H1 (cell line): ENCODE results near the gene FREM2. TPM values are rescaled to one million over a fixed set of nuclear protein-coding genes. Genes with fewer than 3 reads are reported as not detected.

Source experiments
- ASH2L ChIP-seq: fragments of 200-600, 300-600 bp; sonication (generic); IDR thresholded peaks from one replicate; pipeline ENCODE4 v1.7.1; 2017; ENCODE audit warnings: low read length
- BACH1 ChIP-seq: IDR thresholded peaks from 2 replicates; pipeline ENCODE4 v1.6.1; 2012; ENCODE audit warnings: low read length, improper control_type of control experiment
- CHD7 ChIP-seq: fragments of 300-600 bp; sonication (generic); IDR thresholded peaks from 2 replicates; pipeline ENCODE4 v1.7.1; 2012; ENCODE audit warnings: low read length, moderate library complexity, mild to moderate bottlenecking, inconsistent platforms; ENCODE audit not compliant: insufficient replicate concordance
- CREB1 ChIP-seq: IDR thresholded peaks from 2 replicates; pipeline ENCODE4 v1.6.1; 2012; ENCODE audit warnings: inconsistent platforms
- GABPA ChIP-seq: IDR thresholded peaks from 2 replicates; pipeline ENCODE4 v1.6.1; 2011; ENCODE audit warnings: mild to moderate bottlenecking, low read length, moderate library complexity, borderline replicate concordance; ENCODE audit not compliant: insufficient read depth
- GTF2F1 ChIP-seq: IDR thresholded peaks from 2 replicates; pipeline ENCODE4 v1.6.1; 2012; ENCODE audit warnings: low read depth, low read length, improper control_type of control experiment, borderline replicate concordance
- POU5F1 ChIP-seq: IDR thresholded peaks from 2 replicates; pipeline ENCODE4 v1.6.1; 2011; ENCODE audit warnings: low read depth, mild to moderate bottlenecking, low read length, moderate library complexity
- SIRT6 ChIP-seq: IDR thresholded peaks from one replicate; pipeline ENCODE4 v1.7.1; 2012; ENCODE audit warnings: low read length, inconsistent platforms
- SIX5 ChIP-seq: IDR thresholded peaks from 2 replicates; pipeline ENCODE4 v1.6.1; 2011; ENCODE audit warnings: mild to moderate bottlenecking, low read depth, low read length
- ZNF274 ChIP-seq: IDR thresholded peaks from 2 replicates; pipeline ENCODE4 v1.7.0; 2012; ENCODE audit warnings: low read length, borderline replicate concordance; ENCODE audit errors: extremely low read depth
- polyA plus RNA-seq, 7 experiments: library from polyadenylated mRNA; depleted of rRNA in 3 of 7; stranded (reverse) in 5 of 7; unstranded in 2 of 7; fragments of >200 nt in 5 of 7; fragments of 200-250 nt in 2 of 7; gene quantifications; 1 replicate in 5 of 7; 2 replicates in 1 of 7; 4 replicates in 1 of 7; pipeline versions ENCODE4 v1.2.1 to v1.2.3, GENCODE V29; 2011 to 2013; ENCODE audit warnings: missing spikeins in 2 of 7, mixed read lengths in 2 of 7
- total RNA-seq: library from RNA; stranded (reverse); fragmentation: NEBNext Ultra II Directional; extraction: Animal tissue kit (Norgen Biotek cat#: 25700); gene quantifications from 2 replicates; pipeline ENCODE4 v1.2.1, GENCODE V29; 2021
- TF ChIP-seq, protein P1 (sequence below): IDR thresholded peaks from 2 replicates; pipeline ENCODE4 v1.6.1; 2012; ENCODE audit warnings: low read length, inconsistent platforms

The FREM2 gene
- total and polyA plus RNA-seq, 2 of the 8 experiments (the other 6 are each of a cell fraction or from before 2014, with no cell fraction given): 11.6 to 22.8 TPM

DNA sequence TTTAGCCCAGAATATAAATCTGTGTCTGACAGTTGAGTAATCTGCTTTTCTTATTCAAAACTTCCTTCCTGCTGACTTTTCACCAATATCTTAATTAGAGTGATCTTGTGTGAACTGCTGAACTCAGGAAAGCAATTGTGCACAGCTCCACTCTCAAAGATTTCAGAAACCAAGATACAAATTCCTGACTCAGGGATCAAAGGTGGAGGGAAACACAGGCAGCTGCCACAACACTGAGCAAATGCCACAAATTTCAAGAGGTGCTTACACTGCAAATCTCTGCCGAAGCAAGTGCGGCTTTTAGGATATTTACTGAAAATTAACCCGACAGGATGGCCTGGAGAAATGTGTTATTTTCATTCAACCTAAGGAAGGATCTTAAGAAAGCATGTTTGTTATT lies 192.4 kb downstream of the FREM2 start (continued):
- TF ChIP-seq CHD7 (no peak), CREB1 (no peak), BACH1 (no peak), ASH2L (no peak), GABPA (no peak), SIRT6 (no peak), GTF2F1 (no peak), SIX5 (no peak), POU5F1 (no peak), ZNF274 (no peak)
- TF ChIP-seq, protein P1, sequence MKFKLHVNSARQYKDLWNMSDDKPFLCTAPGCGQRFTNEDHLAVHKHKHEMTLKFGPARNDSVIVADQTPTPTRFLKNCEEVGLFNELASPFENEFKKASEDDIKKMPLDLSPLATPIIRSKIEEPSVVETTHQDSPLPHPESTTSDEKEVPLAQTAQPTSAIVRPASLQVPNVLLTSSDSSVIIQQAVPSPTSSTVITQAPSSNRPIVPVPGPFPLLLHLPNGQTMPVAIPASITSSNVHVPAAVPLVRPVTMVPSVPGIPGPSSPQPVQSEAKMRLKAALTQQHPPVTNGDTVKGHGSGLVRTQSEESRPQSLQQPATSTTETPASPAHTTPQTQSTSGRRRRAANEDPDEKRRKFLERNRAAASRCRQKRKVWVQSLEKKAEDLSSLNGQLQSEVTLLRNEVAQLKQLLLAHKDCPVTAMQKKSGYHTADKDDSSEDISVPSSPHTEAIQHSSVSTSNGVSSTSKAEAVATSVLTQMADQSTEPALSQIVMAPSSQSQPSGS: no peak
